Psoas muscle (tissue), 8 donors: ENCODE results near the gene INPP5K. TPM values are rescaled to one million over a fixed set of nuclear protein-coding genes. Genes with fewer than 3 reads are reported as not detected.
"Not testable (repeated sequence)": the region's sequence is repeated elsewhere in the genome, so short reads cannot be mapped to it uniquely, and the experiment has no call there.

Source experiments
- ATAC-seq, 4 donors: fragments of 200-7000 bp; cut with Tn5 transposase; one replicate each; pipeline ENCODE4 v1.9.1; 2020; ENCODE audit warnings: moderate library complexity in 3 of 4, mild to moderate bottlenecking in 2 of 4
- DNase-seq, 2 donors: peaks; one replicate each; pipeline ENCODE4 v3.0.0-alpha.2; 2020
- H3K27ac ChIP-seq: fragments of 200-600 bp; one replicate; pipeline ENCODE4 v1.8.0; 2022
- H3K27me3 ChIP-seq, 3 donors: fragments of 200-600 bp in 1 of 3; one replicate each; pipeline versions ENCODE4 v1.6.1 to v1.8.0; 2013 to 2022; ENCODE audit warnings: low read length in 2 of 3, mild to moderate bottlenecking in 2 of 3, moderate library complexity in 1 of 3; ENCODE audit not compliant: insufficient read depth in 3 of 3
- H3K36me3 ChIP-seq, 2 donors: fragments of 200-600 bp in 1 of 2; one replicate each; pipeline versions ENCODE4 v1.6.1 to v1.8.0; 2013 to 2022; ENCODE audit warnings: low read depth in 1 of 2, mild to moderate bottlenecking in 1 of 2, moderate library complexity in 1 of 2; ENCODE audit not compliant: insufficient read depth in 1 of 2
- H3K4me1 ChIP-seq: fragments of 200-600 bp; one replicate; pipeline ENCODE4 v1.8.0; 2022
- H3K4me3 ChIP-seq: fragments of 200-600 bp; one replicate; pipeline ENCODE4 v1.8.0; 2022; ENCODE audit warnings: mild to moderate bottlenecking
- H3K9me3 ChIP-seq: fragments of 200-600 bp; one replicate; pipeline ENCODE4 v1.8.0; 2022
- CTCF ChIP-seq: fragments of 200-600 bp; IDR thresholded peaks from one replicate; pipeline ENCODE4 v1.8.0; 2022; ENCODE audit warnings: antibody characterized with exemption
- WGBS, 3 donors: extraction: QIAGEN DNeasy Blood & Tissue Kit; methylation state at CpG; one replicate each; pipeline versions ENCODE4 v1.1.6 to v1.1.7; 2013; 5-methylcytosine and 5-hydroxymethylcytosine counted together
- intact Hi-C, 2 donors: fragments of 100-400 bp; cut with DNase I; formaldehyde crosslinking; loops; one replicate each; pipeline versions ENCODE4 v1.11.0 to v1.14.2; 2022
- polyA plus RNA-seq, 3 donors: library from polyadenylated mRNA; stranded (reverse); fragments of 200-250 nt; gene quantifications; one replicate each; pipeline ENCODE4 v1.2.3, GENCODE V29; 2013
- total RNA-seq, 4 donors: library from RNA; stranded (reverse); fragmentation: NEBNext Ultra II Directional in 2 of 4; extraction: Animal tissue kit (Norgen Biotek cat#: 25700) in 2 of 4; gene quantifications; one replicate each; pipeline versions ENCODE4 v1.2.1 to v1.2.4, GENCODE V29; 2021 to 2023
- donor health status: healthy with polysubstance abuse.
- donor health status: DM: no; HTN: no; CAD: no; lungs with moderate emphysema.
- donor health status: Bipolar disorder and iron deficiency.
- donor health status: healthy.
- donor health status: DM: yes; HTN: yes; CAD: no.
- donor health status: DM: no; HTN: no; CAD: no.
- donor health status: DM: no; HTN: no; CAD: no.
- donor health status: DM: yes; HTN: yes; CAD: no.

The INPP5K gene
- total and polyA plus RNA-seq, 7 donors: 25.6 to 45.4 (median 38.9) TPM

DNA sequence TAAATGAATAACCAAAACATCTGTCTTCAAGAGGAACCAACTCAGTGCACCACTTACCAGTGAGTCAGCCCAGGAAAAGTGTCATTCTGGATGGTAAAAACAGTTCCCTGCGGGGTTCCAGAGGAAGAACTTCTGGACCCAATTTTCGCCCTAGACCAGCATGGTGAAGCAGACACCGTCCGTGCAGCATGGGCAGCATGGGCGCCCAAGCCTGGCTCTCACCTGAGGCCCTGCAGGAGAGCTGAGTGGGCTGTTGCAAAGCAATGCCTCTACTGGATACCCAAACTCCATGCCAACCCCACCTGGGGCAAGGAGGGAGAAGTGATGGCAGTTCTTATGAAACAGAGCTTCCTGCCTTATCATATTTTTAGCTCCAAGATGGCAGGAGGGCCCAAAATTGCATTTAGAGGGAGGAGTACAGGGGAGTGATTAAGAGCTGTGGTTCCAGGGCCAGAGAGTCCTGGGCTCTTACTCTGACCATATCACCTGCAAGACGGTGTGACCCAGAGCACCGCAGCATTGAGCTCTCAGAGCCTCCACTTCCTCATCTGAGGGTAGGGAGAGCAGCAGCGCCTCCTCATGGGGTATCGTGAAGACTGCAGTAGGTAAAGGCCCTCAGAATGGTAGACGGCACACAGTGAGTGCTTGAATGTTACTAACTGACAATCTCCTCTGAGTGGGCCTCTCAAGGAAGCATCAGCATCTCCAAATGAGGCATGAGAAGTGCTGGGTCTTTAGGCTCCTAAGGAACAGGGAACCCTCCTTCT, 16.6 kb upstream of the INPP5K start:
- no peak overlapping the region for H3K4me3 ChIP-seq
- TF ChIP-seq CTCF: peak; percentile 40
- ATAC-seq (peak; percentile 76 to 85 (median 84)), DNase-seq (peak in 1 of 2 donors; percentile 64)
- H3K36me3 ChIP-seq: peaks cover 0 to 90% of the 10 kb centered on the region in 2 donors
- H3K27me3 ChIP-seq: no peaks in the 10 kb centered on the region
- intact Hi-C loops: loop anchor here in 1 of 2 donors (5.0 kb wide), 1 partner anchor 266 kb away; no protein-coding TSS in a partner anchor
- WGBS, 3 donors: 72 to 76% (median 74%) methylated on average over 10 of the region's 10 CpGs
- H3K4me1 ChIP-seq: peaks cover 15% of the 10 kb centered on the region
- no peaks in the 10 kb centered on the region for H3K9me3 ChIP-seq
- H3K27ac ChIP-seq: peak overlapping the region; percentile 65

GRCh38 chr17:1529863-1530262, 13.5 kb upstream of the INPP5K start:
- 65 to 74% (median 70%) methylated on average over 2 of the region's 2 CpGs for WGBS, 3 donors
- Histone ChIP-seq H3K27me3 (no peaks in the 10 kb centered on the region), H3K36me3 (peaks cover 0 to 63% of the 10 kb centered on the region in 2 donors), H3K9me3 (no peaks in the 10 kb centered on the region), H3K27ac (no peak overlapping the region), H3K4me3 (no peak overlapping the region), H3K4me1 (peaks cover 29% of the 10 kb centered on the region)
- intact Hi-C loops: loop anchor here in 1 of 2 donors (5.0 kb wide), 1 partner anchor 263 kb away; no protein-coding TSS in a partner anchor
- TF ChIP-seq CTCF: no peak
- ATAC-seq (no peak), DNase-seq (no peak)

GRCh38 chr17:1526876-1527275, 10.5 kb upstream of the INPP5K start:
- H3K9me3 ChIP-seq, DNase-seq, H3K27me3 ChIP-seq, intact Hi-C loops, H3K27ac ChIP-seq, H3K4me3 ChIP-seq, ATAC-seq: not testable (repeated sequence)
- Histone ChIP-seq H3K36me3 (peaks cover 0 to 54% of the 10 kb centered on the region in 2 donors), H3K4me1 (peaks cover 13% of the 10 kb centered on the region)
- WGBS, 3 donors: 79 to 86% (median 84%) methylated on average over 4 of the region's 4 CpGs

DNA sequence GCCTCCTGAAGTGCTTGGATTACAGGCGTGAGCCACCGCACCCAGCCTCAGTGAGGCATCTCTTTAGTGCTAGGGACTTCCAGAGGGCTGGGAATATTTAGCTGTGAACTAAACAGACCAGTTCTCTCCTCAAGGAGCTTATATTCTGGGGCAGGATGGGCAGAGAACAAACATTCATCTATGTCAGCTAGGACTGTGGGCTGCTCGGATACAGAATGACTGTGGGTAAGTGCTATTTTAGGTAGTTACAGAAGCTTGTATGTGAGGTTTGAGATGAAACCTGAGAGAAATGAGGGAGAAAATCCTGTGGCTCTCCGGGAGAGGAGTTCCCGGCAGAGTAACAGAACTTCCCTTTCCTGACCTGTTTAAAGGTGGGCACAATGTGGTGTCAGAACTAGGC, 6.2 kb upstream of the INPP5K start:
- Histone ChIP-seq H3K27me3 (no peaks in the 10 kb centered on the region), H3K4me3 (no peak overlapping the region), H3K36me3 (peaks cover 0 to 33% of the 10 kb centered on the region in 2 donors), H3K27ac (no peak overlapping the region), H3K4me1 (peaks cover 40% of the 10 kb centered on the region), H3K9me3 (no peaks in the 10 kb centered on the region)
- no peak for TF ChIP-seq CTCF
- 94 to 98% (median 96%) methylated on average over 5 of the region's 5 CpGs for WGBS, 3 donors
- intact Hi-C loops: no loop called here
- DNase-seq (no peak), ATAC-seq (no peak)

DNA sequence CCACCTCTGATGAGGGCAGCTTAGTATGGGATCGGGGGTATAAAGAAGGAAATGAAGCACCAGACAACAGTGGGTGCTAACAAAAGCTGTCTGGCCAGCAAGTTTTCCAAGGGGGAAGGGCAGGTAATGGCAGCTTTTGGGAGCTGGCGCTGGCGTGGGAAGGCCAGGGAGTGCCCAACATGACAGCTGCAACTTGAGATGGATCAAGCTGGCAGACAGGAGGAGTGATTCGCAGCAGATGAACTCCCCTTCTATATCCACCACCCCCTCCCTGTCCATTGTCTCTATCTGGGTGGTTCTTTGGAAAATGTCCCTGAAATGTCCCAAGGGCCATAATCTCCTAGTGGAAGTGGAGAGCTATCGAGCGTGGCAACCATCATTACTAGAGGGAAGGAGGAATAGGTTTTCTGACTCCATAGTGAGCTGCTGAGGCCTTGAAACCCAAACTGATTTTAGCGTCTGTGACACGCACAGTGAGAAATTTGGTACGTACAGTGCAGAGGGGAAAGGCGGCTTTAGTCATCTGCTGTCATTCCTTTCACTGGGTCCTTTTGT, 4.8 kb upstream of the INPP5K start:
- ATAC-seq (peak; percentile 31 to 49 (median 41)), DNase-seq (peak in 1 of 2 donors; percentile 75)
- no peak for TF ChIP-seq CTCF
- Histone ChIP-seq H3K27ac (peak overlapping the region; percentile 80), H3K36me3 (peaks cover 0 to 33% of the 10 kb centered on the region in 2 donors), H3K4me3 (no peak overlapping the region), H3K4me1 (peaks cover 45% of the 10 kb centered on the region), H3K9me3 (no peaks in the 10 kb centered on the region), H3K27me3 (no peaks in the 10 kb centered on the region)
- intact Hi-C loops: no loop called here
- 22 to 38% (median 28%) methylated on average over 10 of the region's 10 CpGs for WGBS, 3 donors
